Measurements from ENCODE around the gene EXTL2. TPM values are rescaled to one million over a fixed set of nuclear protein-coding genes. Genes with fewer than 3 reads are reported as not detected.

The EXTL2 gene
- total and polyA plus RNA-seq, 10 of the 15 experiments (the other 5 are each of a cell fraction or from before 2014, with no cell fraction given): 10.2 to 51.1 (median 16.2) TPM

- POLR2A ChIA-PET: no interaction called here
- Histone ChIP-seq H4K20me1 (ENCODE audit: control insufficient read depth, insufficient read depth) (no peaks in the 10 kb centered on the region), H3K4me3 (no peak overlapping the region), H3K27me3 (replicated peaks in 1 of 2; ENCODE audit: control insufficient read depth in 2 of 2, insufficient read depth in 2 of 2, low read length in 1 of 2) (no peaks in the 10 kb centered on the region), H3K4me1 (ENCODE audit: control insufficient read depth, insufficient read depth, low read length) (no peaks in the 10 kb centered on the region), H3K9me3 (replicated peaks; ENCODE audit: control insufficient read depth, insufficient read depth, low read length) (no peaks in the 10 kb centered on the region), H3K27ac (ENCODE audit: control insufficient read depth, insufficient read depth) (no peak overlapping the region), H3K79me2 (ENCODE audit: control insufficient read depth, insufficient read depth, low read length) (no peaks in the 10 kb centered on the region), H2AFZ (ENCODE audit: control insufficient read depth, low read depth, low read length) (no peak overlapping the region), H3K9ac (ENCODE audit: control insufficient read depth, insufficient read depth, low read length) (no peak overlapping the region), H3K36me3 (ENCODE audit: control insufficient read depth in 2 of 2, insufficient read depth in 2 of 2, low read length in 1 of 2) (peaks cover 0 to 21% of the 10 kb centered on the region in 2 experiments), H3K4me2 (ENCODE audit: control insufficient read depth, insufficient read depth) (no peak overlapping the region)
- RAD21 ChIA-PET (ENCODE audit: unreplicated experiment): no interaction called here
- FAIRE-seq: no peak
- no peak for TF ChIP-seq CREM (IDR thresholded peaks at IDR 0.05; ENCODE audit: low read depth)
- no peak for TF ChIP-seq SREBF1 (IDR thresholded peaks at IDR 0.05; ENCODE audit: low read length)
- no peak for TF ChIP-seq SIX5 (IDR thresholded peaks at IDR 0.05; ENCODE audit: low read depth, low read length, severe bottlenecking)
- TF ChIP-seq MEF2A (IDR thresholded peaks at IDR 0.05; ENCODE audit: insufficient read depth, low read depth, low read length): no peak
- no peak for TF ChIP-seq IKZF1 (conservative IDR thresholded peaks at IDR 0.05)
- TF ChIP-seq KLF5 (IDR thresholded peaks at IDR 0.05; ENCODE audit: partially characterized antibody): no peak
- no peak for TF ChIP-seq CHD2 (IDR thresholded peaks at IDR 0.05; ENCODE audit: borderline replicate concordance, low read depth, low read length)
- CTCF ChIA-PET: interaction anchor here (1.2 to 7.7 kb wide), 3 partner anchors 10 to 377 kb away, joined by 3 to 45 read pairs (median 5); no protein-coding TSS in a partner anchor
- intact Hi-C loops (cut with micrococcal nuclease; ENCODE audit: unreplicated experiment): no loop called here
- DNase-seq (ENCODE audit: low read depth, low spot score): no peak
- no TSS peak for BruUV-seq (replicated peaks)
- ATAC-seq: no peak
- SMC1A ChIA-PET (ENCODE audit: uncharacterized antibody, unreplicated experiment): interaction anchor here (0.7 kb wide), 1 partner anchor 376 kb away, joined by 3 read pairs; no protein-coding TSS in a partner anchor
- in situ Hi-C loops (cut with MboI): no loop called here
Observed at GRCh38 chr1:100912019-100912418, 17.4 kb upstream of the EXTL2 start.

GRCh38 chr1:100909018-100909417 is 14.4 kb upstream of the EXTL2 start:
- no peak overlapping the region for H3K27ac ChIP-seq (ENCODE audit: control insufficient read depth, insufficient read depth)
- no peak overlapping the region for H3K4me2 ChIP-seq (ENCODE audit: control insufficient read depth, insufficient read depth)
- H3K4me3 ChIP-seq: no peak overlapping the region
- ChIA-PET RAD21 (ENCODE audit: unreplicated experiment) (interaction anchor here (0.8 to 1.9 kb wide), 6 partner anchors 8 to 450 kb away, joined by 3 to 6 read pairs (median 3); no protein-coding TSS in a partner anchor), SMC1A (ENCODE audit: uncharacterized antibody, unreplicated experiment) (interaction anchor here (0.7 to 2.8 kb wide), 13 partner anchors 9 to 444 kb away, joined by 3 to 9 read pairs (median 3); partner anchors contain the start of gene EXTL2), POLR2A (interaction anchor here (1.2 kb wide), 1 partner anchor 13 kb away, joined by 3 read pairs; the partner anchor contains the start of gene SLC30A7), CTCF (interaction anchor here (0.8 to 7.7 kb wide), 8 partner anchors 16 to 597 kb away, joined by 3 to 45 read pairs (median 3); no protein-coding TSS in a partner anchor)
- H3K27me3 ChIP-seq (replicated peaks in 1 of 2; ENCODE audit: control insufficient read depth in 2 of 2, insufficient read depth in 2 of 2, low read length in 1 of 2): no peaks in the 10 kb centered on the region
- no peak overlapping the region for H3K9ac ChIP-seq (ENCODE audit: control insufficient read depth, insufficient read depth, low read length)
- no peaks in the 10 kb centered on the region for H4K20me1 ChIP-seq (ENCODE audit: control insufficient read depth, insufficient read depth)
- in situ Hi-C loops (cut with MboI) (no loop called here), intact Hi-C loops (cut with micrococcal nuclease; ENCODE audit: unreplicated experiment) (no loop called here)
- H3K9me3 ChIP-seq (replicated peaks; ENCODE audit: control insufficient read depth, insufficient read depth, low read length): no peaks in the 10 kb centered on the region; the same call in 1 of the 3 replicates
- no TSS peak for BruUV-seq (replicated peaks)
- no peak for ATAC-seq
- DNase-seq (ENCODE audit: low read depth, low spot score): no peak
- no peak for FAIRE-seq
- peaks cover 3 to 24% of the 10 kb centered on the region in 2 experiments for H3K36me3 ChIP-seq (ENCODE audit: control insufficient read depth in 2 of 2, insufficient read depth in 2 of 2, low read length in 1 of 2)
- peaks cover 2% of the 10 kb centered on the region for H3K79me2 ChIP-seq (ENCODE audit: control insufficient read depth, insufficient read depth, low read length)
- no peak overlapping the region for H2AFZ ChIP-seq (ENCODE audit: control insufficient read depth, low read depth, low read length)
- no peaks in the 10 kb centered on the region for H3K4me1 ChIP-seq (ENCODE audit: control insufficient read depth, insufficient read depth, low read length)
- TF ChIP-seq BCLAF1 (IDR thresholded peaks at IDR 0.05): no peak
- no peak for TF ChIP-seq SMAD1 (IDR thresholded peaks at IDR 0.05; ENCODE audit: low read depth, partially characterized antibody)
- no peak for TF ChIP-seq SUZ12 (IDR thresholded peaks at IDR 0.05; ENCODE audit: unreplicated experiment)
- no peak for TF ChIP-seq JUND (IDR thresholded peaks at IDR 0.05; ENCODE audit: low read depth, low read length)
- no peak for TF ChIP-seq ZNF622 (IDR thresholded peaks at IDR 0.05)
